Measurements from ENCODE around the gene HAVCR2.

Gene HAVCR2

GRCh38 chr5:157045601-157046000, 63.2 kb downstream of the HAVCR2 start:
- DNase-seq (ENCODE audit: low spot score): peak; percentile 16

GRCh38 chr5:157038568-157039187, 70.2 kb downstream of the HAVCR2 start:
- no peak for DNase-seq (ENCODE audit: low spot score)
